Thyroid gland (tissue), 4 donors: ENCODE data around the gene WDR31.

ENCODE experiments used
- POLR2A ChIP-seq, 2 donors: fragments of 450-650 bp; IDR thresholded peaks; one replicate each; pipeline ENCODE4 v1.6.1; 2017; ENCODE audit warnings: antibody characterized with exemption in 2 of 2, mild to moderate bottlenecking in 2 of 2, moderate library complexity in 1 of 2
- TF ChIP-seq, protein P1 (sequence below), 6 experiments: fragments of 200-600 bp in 3 of 6; fragments of 450-650 bp in 3 of 6; sonication (generic) in 3 of 6; IDR thresholded peaks; one replicate each; pipeline ENCODE4 v1.5.1; 2016 to 2019; ENCODE audit warnings: antibody characterized with exemption in 6 of 6, mild to moderate bottlenecking in 2 of 6, inconsistent platforms in 1 of 6, moderate library complexity in 1 of 6

DNA sequence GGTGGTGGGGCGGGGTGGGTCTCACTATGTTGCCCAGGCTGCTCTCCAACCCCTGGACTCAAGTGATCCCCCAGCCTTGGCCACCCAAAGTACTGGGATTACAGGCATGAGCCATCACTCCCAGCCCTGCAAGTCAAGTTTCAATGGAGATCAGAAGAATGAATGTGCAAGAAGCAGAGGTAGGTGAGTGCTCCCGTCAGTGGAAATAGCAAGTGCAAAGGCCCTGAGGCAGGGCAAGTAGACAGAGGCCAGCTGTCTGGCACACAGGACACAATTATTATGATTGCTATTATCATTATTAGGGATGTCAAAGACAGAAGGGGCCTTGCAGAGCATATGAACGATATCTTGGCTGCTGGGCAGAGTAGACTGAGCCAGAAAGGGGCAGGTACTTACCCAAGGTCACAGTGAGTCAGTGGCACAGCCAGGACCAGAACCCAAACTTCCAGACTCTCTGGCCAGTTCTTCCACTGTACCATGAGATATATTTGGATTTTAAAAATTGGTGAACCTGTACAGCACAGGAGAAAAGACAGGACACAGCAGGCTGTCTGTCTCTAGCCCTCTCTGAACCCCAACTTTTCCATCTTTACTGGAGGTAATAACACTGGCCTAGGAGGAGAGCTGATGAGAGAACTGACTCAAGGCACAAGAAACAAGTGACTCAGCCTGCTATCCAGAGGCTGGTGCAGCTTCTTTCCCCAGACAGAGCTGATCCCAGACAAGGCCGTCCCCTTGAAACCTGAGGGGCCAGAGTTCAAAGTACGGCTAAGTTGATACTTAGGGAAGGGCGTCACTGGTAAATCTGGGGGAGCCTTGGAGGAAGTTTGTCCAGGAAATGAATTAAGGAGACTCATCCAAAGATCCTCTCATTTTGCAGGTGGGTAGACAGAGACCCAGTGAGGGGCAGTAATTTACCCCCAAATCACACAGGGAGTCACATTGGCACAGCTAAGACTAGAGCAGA is 35.3 kb upstream of the WDR31 start:
- TF ChIP-seq, protein P1, sequence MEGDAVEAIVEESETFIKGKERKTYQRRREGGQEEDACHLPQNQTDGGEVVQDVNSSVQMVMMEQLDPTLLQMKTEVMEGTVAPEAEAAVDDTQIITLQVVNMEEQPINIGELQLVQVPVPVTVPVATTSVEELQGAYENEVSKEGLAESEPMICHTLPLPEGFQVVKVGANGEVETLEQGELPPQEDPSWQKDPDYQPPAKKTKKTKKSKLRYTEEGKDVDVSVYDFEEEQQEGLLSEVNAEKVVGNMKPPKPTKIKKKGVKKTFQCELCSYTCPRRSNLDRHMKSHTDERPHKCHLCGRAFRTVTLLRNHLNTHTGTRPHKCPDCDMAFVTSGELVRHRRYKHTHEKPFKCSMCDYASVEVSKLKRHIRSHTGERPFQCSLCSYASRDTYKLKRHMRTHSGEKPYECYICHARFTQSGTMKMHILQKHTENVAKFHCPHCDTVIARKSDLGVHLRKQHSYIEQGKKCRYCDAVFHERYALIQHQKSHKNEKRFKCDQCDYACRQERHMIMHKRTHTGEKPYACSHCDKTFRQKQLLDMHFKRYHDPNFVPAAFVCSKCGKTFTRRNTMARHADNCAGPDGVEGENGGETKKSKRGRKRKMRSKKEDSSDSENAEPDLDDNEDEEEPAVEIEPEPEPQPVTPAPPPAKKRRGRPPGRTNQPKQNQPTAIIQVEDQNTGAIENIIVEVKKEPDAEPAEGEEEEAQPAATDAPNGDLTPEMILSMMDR (IDR thresholded peaks at IDR 0.05) = no peak
- no peak for TF ChIP-seq POLR2A (IDR thresholded peaks at IDR 0.05)
